WTC11 (cell line): ENCODE results near the gene MAP4K4.

Source experiments
- AFF4 ChIP-seq: sonication (generic); formaldehyde crosslinking; IDR thresholded peaks from 2 replicates; pipeline ENCODE4 v1.8.1; 2023; ENCODE audit warnings: mild to moderate bottlenecking, missing genetic modification reagents, borderline replicate concordance
- CTCF ChIP-seq: fragments of 200-600 bp; IDR thresholded peaks from 2 replicates; pipeline ENCODE4 v1.8.0; 2022; ENCODE audit warnings: antibody characterized with exemption

GRCh38 chr2:101754618-101755017 lies 57.1 kb downstream of the MAP4K4 start:
- no peak for TF ChIP-seq AFF4 (CRISPR knock-in tag)
- no peak for TF ChIP-seq CTCF
